ENCODE measurements around the gene UHRF2.

DNA sequence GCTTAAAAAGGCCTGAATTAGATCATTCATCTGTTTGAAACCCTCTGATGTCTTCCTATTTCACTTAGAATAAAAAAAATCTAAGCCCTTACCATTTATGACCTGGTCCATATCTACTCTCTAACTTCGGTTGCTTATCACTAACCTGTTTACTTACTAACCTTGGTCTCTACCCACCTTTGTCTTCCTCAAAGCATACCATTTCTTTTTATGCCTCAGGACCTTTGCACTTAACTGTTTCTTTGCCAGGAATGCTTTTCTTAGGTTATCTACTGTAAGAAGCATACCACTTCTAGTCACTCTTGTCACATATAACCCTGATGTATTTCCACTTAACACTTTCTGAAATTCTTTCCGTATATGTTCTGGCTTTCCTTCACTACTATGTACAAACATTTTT, 67.0 kb downstream of the UHRF2 start:
- TF ChIP-seq, protein P1, sequence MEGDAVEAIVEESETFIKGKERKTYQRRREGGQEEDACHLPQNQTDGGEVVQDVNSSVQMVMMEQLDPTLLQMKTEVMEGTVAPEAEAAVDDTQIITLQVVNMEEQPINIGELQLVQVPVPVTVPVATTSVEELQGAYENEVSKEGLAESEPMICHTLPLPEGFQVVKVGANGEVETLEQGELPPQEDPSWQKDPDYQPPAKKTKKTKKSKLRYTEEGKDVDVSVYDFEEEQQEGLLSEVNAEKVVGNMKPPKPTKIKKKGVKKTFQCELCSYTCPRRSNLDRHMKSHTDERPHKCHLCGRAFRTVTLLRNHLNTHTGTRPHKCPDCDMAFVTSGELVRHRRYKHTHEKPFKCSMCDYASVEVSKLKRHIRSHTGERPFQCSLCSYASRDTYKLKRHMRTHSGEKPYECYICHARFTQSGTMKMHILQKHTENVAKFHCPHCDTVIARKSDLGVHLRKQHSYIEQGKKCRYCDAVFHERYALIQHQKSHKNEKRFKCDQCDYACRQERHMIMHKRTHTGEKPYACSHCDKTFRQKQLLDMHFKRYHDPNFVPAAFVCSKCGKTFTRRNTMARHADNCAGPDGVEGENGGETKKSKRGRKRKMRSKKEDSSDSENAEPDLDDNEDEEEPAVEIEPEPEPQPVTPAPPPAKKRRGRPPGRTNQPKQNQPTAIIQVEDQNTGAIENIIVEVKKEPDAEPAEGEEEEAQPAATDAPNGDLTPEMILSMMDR (conservative IDR thresholded peaks at IDR 0.05; ENCODE audit: low read depth, low read length) = no peak
- no peak for TF ChIP-seq EZH2 (IDR thresholded peaks at IDR 0.05; ENCODE audit: low read length, unreplicated experiment)
